HCT116 (cell line): Measurements from ENCODE around the gene P2RY4. TPM values are rescaled to one million over a fixed set of nuclear protein-coding genes. Genes with fewer than 3 reads are reported as not detected.
"Not testable (repeated sequence)": the region's sequence is repeated elsewhere in the genome, so short reads cannot be mapped to it uniquely, and the experiment has no call there.

Experiments used
- ATAC-seq: fragments of 200-7000 bp; cut with Tn5 transposase; 2 replicates; pipeline ENCODE4 v1.9.1; 2020; ENCODE audit warnings: mild to moderate bottlenecking, moderate library complexity
- BruUV-seq: library from RNA; stranded (reverse); fragments of 400-500 nt; replicated peaks from 2 replicates; lab custom pipeline; 2021; lab: Mats Ljungman, UMichigan
- CTCF ChIA-PET: fragments of 300-600 bp; sonication (Branson Sonifier 250); formaldehyde crosslinking; loops from one replicate; lab custom pipeline; 2021; ENCODE audit warnings: antibody characterized with exemption; lab: Charles Lee
- POLR2A ChIA-PET: fragments of 300-600, 350-600 bp; sonication (Branson Sonifier 250); formaldehyde crosslinking; loops from one replicate; lab custom pipeline; 2021; ENCODE audit warnings: antibody characterized with exemption; lab: Charles Lee
- RAD21 ChIA-PET, 2 experiments: fragments of 300-600 bp; sonication (Branson Sonifier 250); formaldehyde crosslinking; loops; one replicate each; lab custom pipeline; 2023; ENCODE audit warnings: low total read pairs in 2 of 2; ENCODE audit not compliant: uncharacterized antibody in 2 of 2, unreplicated experiment in 2 of 2, low non-redundant PET in 1 of 2; lab: Charles Lee
- DNase-seq: peaks from one replicate; pipeline ENCODE4 v3.0.0-alpha.2; 2010; ENCODE audit warnings: low read depth, low spot score
- H2AFZ ChIP-seq: fragments of 200-600 bp; shearing (Covaris generic), sonication (generic); 2 replicates; pipeline ENCODE4 v1.6.1; 2017; ENCODE audit warnings: low read depth, mixed run types, mixed read lengths, antibody characterized with exemption, low read length; ENCODE audit not compliant: poor library complexity, severe bottlenecking
- H3K27ac ChIP-seq: 2 replicates; pipeline ENCODE4 v1.5.1; 2012; ENCODE audit warnings: low read depth, low read length
- H3K27me3 ChIP-seq: fragments of 200-600 bp; sonication (generic); 2 replicates; pipeline ENCODE4 v1.6.1; 2016; ENCODE audit warnings: mixed run types, low read length, mixed read lengths; ENCODE audit not compliant: insufficient read depth
- H3K36me3 ChIP-seq, 2 experiments: fragments of 200-500 bp in 1 of 2; fragments of 200-600 bp in 1 of 2; sonication (Bioruptor generic) in 1 of 2; sonication (generic) in 1 of 2; 2 replicates each; pipeline versions ENCODE4 v1.5.1 to v1.6.1; 2014 to 2016; ENCODE audit warnings: low read length in 2 of 2, inconsistent platforms in 1 of 2, mixed read lengths in 1 of 2, mixed run types in 1 of 2; ENCODE audit not compliant: insufficient read depth in 2 of 2, control insufficient read depth in 1 of 2
- H3K4me1 ChIP-seq, 2 experiments: fragments of 200-600 bp in 1 of 2; sonication (generic) in 1 of 2; 2 replicates each; pipeline versions ENCODE4 v1.5.1 to v1.6.1; 2012 to 2017; ENCODE audit warnings: low read length in 2 of 2, inconsistent platforms in 1 of 2, mild to moderate bottlenecking in 1 of 2, mixed read lengths in 1 of 2, mixed run types in 1 of 2, moderate library complexity in 1 of 2; ENCODE audit not compliant: insufficient read depth in 2 of 2, control insufficient read depth in 1 of 2
- H3K4me2 ChIP-seq: fragments of 200-600 bp; sonication (generic); 2 replicates; pipeline ENCODE4 v1.6.1; 2017; ENCODE audit warnings: mixed run types, low read length, mixed read lengths
- H3K4me3 ChIP-seq, 2 experiments: fragments of 200-600 bp in 1 of 2; sonication (generic) in 1 of 2; replicated peaks in 1 of 2; 2 replicates each; pipeline ENCODE4 v1.5.1; 2011 to 2016; ENCODE audit warnings: low read length in 2 of 2, control low read depth in 1 of 2, low read depth in 1 of 2, mild to moderate bottlenecking in 1 of 2, mixed read lengths in 1 of 2, mixed run types in 1 of 2
- H3K79me2 ChIP-seq: fragments of 200-600 bp; sonication (generic); 2 replicates; pipeline ENCODE4 v1.6.1; 2017; ENCODE audit warnings: mild to moderate bottlenecking, mixed run types, low read length, moderate library complexity, mixed read lengths; ENCODE audit not compliant: insufficient read depth
- H3K9ac ChIP-seq: fragments of 200-600 bp; sonication (generic); 2 replicates; pipeline ENCODE4 v1.6.1; 2016; ENCODE audit warnings: low read length, mixed read lengths
- H3K9me2 ChIP-seq: fragments of 200-600 bp; sonication (generic), shearing (Covaris generic); 2 replicates; pipeline ENCODE4 v1.6.1; 2017; ENCODE audit warnings: mixed run types, mild to moderate bottlenecking, moderate library complexity; ENCODE audit not compliant: insufficient read depth
- H3K9me3 ChIP-seq, 2 experiments: fragments of 200-500 bp in 1 of 2; fragments of 200-600 bp in 1 of 2; sonication (Bioruptor generic) in 1 of 2; sonication (generic) in 1 of 2; 2 replicates each; pipeline ENCODE4 v1.6.1; 2014 to 2017; ENCODE audit warnings: low read length in 2 of 2, mixed read lengths in 2 of 2, inconsistent platforms in 1 of 2, low read depth in 1 of 2, mild to moderate bottlenecking in 1 of 2, mixed run types in 1 of 2, moderate library complexity in 1 of 2; ENCODE audit not compliant: control insufficient read depth in 1 of 2, insufficient read depth in 1 of 2
- H4K20me1 ChIP-seq: fragments of 200-600 bp; sonication (generic), shearing (Covaris generic); 2 replicates; pipeline ENCODE4 v1.6.1; 2017; ENCODE audit warnings: mixed run types, mild to moderate bottlenecking, moderate library complexity; ENCODE audit not compliant: insufficient read depth
- ATF3 ChIP-seq: IDR thresholded peaks from 2 replicates; pipeline ENCODE4 v1.6.1; 2012
- CBX3 ChIP-seq: IDR thresholded peaks from 2 replicates; pipeline ENCODE4 v1.6.1; 2012; ENCODE audit warnings: low read depth
- EGR1 ChIP-seq: IDR thresholded peaks from 2 replicates; pipeline ENCODE4 v1.6.1; 2012; ENCODE audit warnings: low read depth
- ELF1 ChIP-seq: IDR thresholded peaks from 2 replicates; pipeline ENCODE4 v1.6.1; 2012; ENCODE audit warnings: low read depth, borderline replicate concordance
- FOSL1 ChIP-seq: IDR thresholded peaks from 2 replicates; pipeline ENCODE4 v1.6.1; 2012; ENCODE audit warnings: low read depth
- JUND ChIP-seq: IDR thresholded peaks from 2 replicates; pipeline ENCODE4 v1.6.1; 2012
- MAX ChIP-seq: IDR thresholded peaks from 2 replicates; pipeline ENCODE4 v1.6.1; 2012
- POLR2A ChIP-seq: IDR thresholded peaks from 2 replicates; pipeline ENCODE4 v1.7.0; 2011; ENCODE audit warnings: borderline replicate concordance; ENCODE audit not compliant: insufficient read depth, insufficient read length; ENCODE audit errors: extremely low read depth
- POLR2AphosphoS5 ChIP-seq: IDR thresholded peaks from 2 replicates; pipeline ENCODE4 v1.6.1; 2011; ENCODE audit warnings: mild to moderate bottlenecking, low read depth, low read length, moderate library complexity
- REST ChIP-seq: IDR thresholded peaks from 2 replicates; pipeline ENCODE4 v1.6.1; 2012; ENCODE audit warnings: low read depth
- SIN3A ChIP-seq: IDR thresholded peaks from 2 replicates; pipeline ENCODE4 v1.6.1; 2012; ENCODE audit warnings: low read depth
- SP1 ChIP-seq: IDR thresholded peaks from 2 replicates; pipeline ENCODE4 v1.6.1; 2012; ENCODE audit warnings: low read depth
- SRF ChIP-seq: IDR thresholded peaks from 2 replicates; pipeline ENCODE4 v1.6.1; 2012; ENCODE audit warnings: low read depth
- ZNF274 ChIP-seq: fragments of 200-500 bp; sonication (Bioruptor generic); IDR thresholded peaks from 2 replicates; pipeline ENCODE4 v1.6.1; 2014; ENCODE audit warnings: mild to moderate bottlenecking, low read depth, low read length, inconsistent platforms
- intact Hi-C: fragments of 100-400 bp; cut with micrococcal nuclease; formaldehyde crosslinking; loops from 2 replicates; pipeline ENCODE4 v1.10.0; 2022
- total RNA-seq: library from RNA; stranded (reverse); gene quantifications from one replicate; pipeline ENCODE4 v1.2.1, GENCODE V29; 2021; ENCODE audit not compliant: unreplicated experiment

Gene P2RY4
- total RNA-seq, 1 experiment from 2014 or later: not detected

- DNase-seq (peak; percentile 34), ATAC-seq (peak; percentile 58)
- H4K20me1 ChIP-seq, H3K27me3 ChIP-seq, H3K36me3 ChIP-seq, H3K4me3 ChIP-seq, H3K9ac ChIP-seq, CTCF ChIA-PET, H3K79me2 ChIP-seq, H3K9me3 ChIP-seq, POLR2A ChIA-PET, H3K27ac ChIP-seq, intact Hi-C loops, RAD21 ChIA-PET, BruUV-seq, H2AFZ ChIP-seq, H3K9me2 ChIP-seq: not testable (repeated sequence)
- 0 out of 2 replicates have a peak, but pooled peaks have one; percentile 21 for TF ChIP-seq SP1
- peak; percentile 49 for TF ChIP-seq FOSL1
- TF ChIP-seq CBX3: 0 out of 2 replicates have a peak, but pooled peaks have one; percentile 47
- peak; percentile 29; the same call in 1 of the 2 replicates for TF ChIP-seq JUND
- Histone ChIP-seq H3K4me1 (peaks cover 0 to 12% of the 10 kb centered on the region in 2 experiments; a peak in 1 of 4 replicates), H3K4me2 (peak overlapping the region; percentile 19)
These were observed 16.4 kb downstream of the P2RY4 start for GRCh38 chrX:70243601-70244000.

GRCh38 chrX:70241501-70241900 lies 18.5 kb downstream of the P2RY4 start:
- H3K36me3 ChIP-seq: no peaks in the 10 kb centered on the region
- no peaks in the 10 kb centered on the region for H3K27me3 ChIP-seq
- H3K4me3 ChIP-seq: no peak overlapping the region
- H2AFZ ChIP-seq: no peak overlapping the region
- ATAC-seq (no peak), DNase-seq (no peak)
- no peaks in the 10 kb centered on the region for H4K20me1 ChIP-seq
- ChIA-PET CTCF (no interaction called here), RAD21 (no interaction called here), POLR2A (no interaction called here)
- no TSS peak for BruUV-seq
- TF ChIP-seq MAX (no peak), JUND (no peak), POLR2A (no peak), ELF1 (no peak), POLR2AphosphoS5 (no peak), EGR1 (no peak), ZNF274 (no peak), ATF3 (no peak), CBX3 (no peak), REST (no peak), FOSL1 (no peak), SRF (no peak), SIN3A (no peak)
- H3K4me1 ChIP-seq: peaks cover 0 to 25% of the 10 kb centered on the region in 2 experiments; a peak in 1 of 4 replicates
- no peak overlapping the region for H3K4me2 ChIP-seq
- no peak overlapping the region for H3K9ac ChIP-seq
- intact Hi-C loops: no loop called here
- H3K9me2 ChIP-seq: no peaks in the 10 kb centered on the region
- H3K27ac ChIP-seq: no peak overlapping the region
- no peaks in the 10 kb centered on the region for H3K79me2 ChIP-seq
- no peaks in the 10 kb centered on the region for H3K9me3 ChIP-seq
